Trophoblast cell (in vitro differentiated cells and primary cell): ENCODE results near the gene SPATC1L.
A peak's percentile ranks its signal among the peaks of the same experiment; 100 is the strongest.

Experiments used
- DNase-seq, 2 donors: peaks; one replicate each; pipeline ENCODE4 v3.0.0-alpha.2; 2016
- H2AFZ ChIP-seq: 2 replicates; pipeline ENCODE4 v1.6.1; 2013; ENCODE audit warnings: low read length, moderate library complexity, mild to moderate bottlenecking; ENCODE audit not compliant: insufficient read depth, poor library complexity
- H2AK5ac ChIP-seq: 2 replicates; pipeline ENCODE4 v1.6.1; 2013; ENCODE audit warnings: mild to moderate bottlenecking, low read length
- H2BK120ac ChIP-seq: 2 replicates; pipeline ENCODE4 v1.6.1; 2013; ENCODE audit warnings: low read length, mild to moderate bottlenecking, moderate library complexity; ENCODE audit not compliant: insufficient read depth, poor library complexity
- H2BK12ac ChIP-seq: 2 replicates; pipeline ENCODE4 v1.6.1; 2013; ENCODE audit warnings: mild to moderate bottlenecking, low read length, moderate library complexity
- H2BK5ac ChIP-seq: 2 replicates; pipeline ENCODE4 v1.6.1; 2013; ENCODE audit warnings: low read length, low read depth, moderate library complexity, mild to moderate bottlenecking; ENCODE audit not compliant: poor library complexity
- H3K14ac ChIP-seq: 2 replicates; pipeline ENCODE4 v1.6.1; 2013; ENCODE audit warnings: mild to moderate bottlenecking, low read length
- H3K18ac ChIP-seq: 2 replicates; pipeline ENCODE4 v1.6.1; 2013; ENCODE audit warnings: mild to moderate bottlenecking, low read length
- H3K23ac ChIP-seq: 2 replicates; pipeline ENCODE4 v1.6.1; 2013; ENCODE audit warnings: low read length
- H3K27ac ChIP-seq: 2 replicates; pipeline ENCODE4 v1.5.1; 2013; ENCODE audit warnings: low read depth, mild to moderate bottlenecking, inconsistent platforms, low read length, moderate library complexity
- H3K27me3 ChIP-seq: 2 replicates; pipeline ENCODE4 v1.6.1; 2013; ENCODE audit warnings: inconsistent platforms, mild to moderate bottlenecking, low read length, moderate library complexity; ENCODE audit not compliant: insufficient read depth
- H3K36me3 ChIP-seq, 2 experiments: 1 replicate in 1 of 2; 2 replicates in 1 of 2; pipeline ENCODE4 v1.6.1; 2013; ENCODE audit warnings: low read length in 2 of 2, mild to moderate bottlenecking in 2 of 2, moderate library complexity in 1 of 2; ENCODE audit not compliant: insufficient read depth in 2 of 2, control insufficient read depth in 1 of 2
- H3K4ac ChIP-seq: 2 replicates; pipeline ENCODE4 v1.6.1; 2013; ENCODE audit warnings: low read depth, mild to moderate bottlenecking, low read length, moderate library complexity
- H3K4me1 ChIP-seq, 2 experiments: 1 replicate in 1 of 2; 2 replicates in 1 of 2; pipeline ENCODE4 v1.6.1; 2013; ENCODE audit warnings: low read length in 2 of 2, mild to moderate bottlenecking in 2 of 2, moderate library complexity in 1 of 2; ENCODE audit not compliant: insufficient read depth in 2 of 2, control insufficient read depth in 1 of 2
- H3K4me2 ChIP-seq: 2 replicates; pipeline ENCODE4 v1.6.1; 2013; ENCODE audit warnings: inconsistent platforms, mild to moderate bottlenecking, low read length, moderate library complexity
- H3K4me3 ChIP-seq: 2 replicates; pipeline ENCODE4 v1.5.1; 2013; ENCODE audit warnings: mild to moderate bottlenecking, low read depth, low read length, inconsistent platforms
- H3K79me1 ChIP-seq: one replicate; pipeline ENCODE4 v1.6.1; 2013; ENCODE audit warnings: low read length
- H3K79me2 ChIP-seq: 2 replicates; pipeline ENCODE4 v1.6.1; 2013; ENCODE audit warnings: low read length, mild to moderate bottlenecking; ENCODE audit not compliant: control insufficient read depth, insufficient read depth, poor library complexity
- H3K9ac ChIP-seq: 2 replicates; pipeline ENCODE4 v1.6.1; 2013; ENCODE audit warnings: mild to moderate bottlenecking, low read length
- H3K9me3 ChIP-seq: 2 replicates; pipeline ENCODE4 v1.6.1; 2013; ENCODE audit warnings: low read depth, mild to moderate bottlenecking, control low read depth, inconsistent platforms, low read length; ENCODE audit not compliant: insufficient read depth
- H4K12ac ChIP-seq: 2 replicates; pipeline ENCODE4 v1.6.1; 2013; ENCODE audit warnings: low read depth, mild to moderate bottlenecking, low read length, moderate library complexity
- H4K8ac ChIP-seq: 2 replicates; pipeline ENCODE4 v1.6.1; 2013; ENCODE audit warnings: low read depth, mild to moderate bottlenecking, low read length, moderate library complexity
- H4K91ac ChIP-seq: one replicate; pipeline ENCODE4 v1.6.1; 2013; ENCODE audit warnings: low read depth, mild to moderate bottlenecking, low read length, moderate library complexity
- WGBS: extraction: QIAGEN DNeasy Blood & Tissue Kit; methylation state at CpG from one replicate; pipeline ENCODE4 v1.1.7; 2013; ENCODE audit warnings: missing lambda C conversion rate; ENCODE audit not compliant: insufficient read length, insufficient coverage; ENCODE audit errors: extremely low coverage; 5-methylcytosine and 5-hydroxymethylcytosine counted together

The SPATC1L gene

GRCh38 chr21:46223217-46223616 lies 39.0 kb upstream of the SPATC1L start:
- H2BK120ac ChIP-seq, result no peak overlapping the region
- no peak overlapping the region for H3K27ac ChIP-seq
- no peak overlapping the region for H3K4me3 ChIP-seq
- no peak overlapping the region for H2AFZ ChIP-seq
- no peak overlapping the region for H2AK5ac ChIP-seq
- no CpG with 5 or more reads among the region's 7 CpGs for WGBS
- H3K4ac ChIP-seq, result peak overlapping the region; percentile 74
- H3K14ac ChIP-seq, result no peak overlapping the region
- H3K18ac ChIP-seq, result peak overlapping the region; percentile 25
- no peak overlapping the region for H2BK12ac ChIP-seq
- no peak for DNase-seq
- peaks cover 4% of the 10 kb centered on the region for H3K79me1 ChIP-seq
- H4K12ac ChIP-seq, result no peak overlapping the region
- H2BK5ac ChIP-seq, result no peak overlapping the region
- H4K8ac ChIP-seq, result no peak overlapping the region
- H3K4me2 ChIP-seq, result no peak overlapping the region
- H3K36me3 ChIP-seq, result peaks cover 46 to 47% of the 10 kb centered on the region in 2 experiments
- no peak overlapping the region for H3K9ac ChIP-seq
- no peaks in the 10 kb centered on the region for H3K27me3 ChIP-seq
- peaks cover 13 to 21% of the 10 kb centered on the region in 2 experiments for H3K4me1 ChIP-seq
- H4K91ac ChIP-seq, result no peak overlapping the region
- peaks cover 12% of the 10 kb centered on the region for H3K79me2 ChIP-seq
- peaks cover 6% of the 10 kb centered on the region for H3K9me3 ChIP-seq
- H3K23ac ChIP-seq, result no peak overlapping the region

GRCh38 chr21:46222436-46223116 lies 38.3 kb upstream of the SPATC1L start:
- no peak overlapping the region for H3K4me3 ChIP-seq
- H3K4me2 ChIP-seq, result no peak overlapping the region
- no peak overlapping the region for H2AK5ac ChIP-seq
- WGBS, result no CpG with 5 or more reads among the region's 11 CpGs
- no peak overlapping the region for H3K18ac ChIP-seq
- no peak overlapping the region for H4K12ac ChIP-seq
- no peaks in the 10 kb centered on the region for H3K79me1 ChIP-seq
- DNase-seq, result no peak
- no peak overlapping the region for H3K27ac ChIP-seq
- H3K14ac ChIP-seq, result no peak overlapping the region
- H3K4me1 ChIP-seq, result peaks cover 13 to 21% of the 10 kb centered on the region in 2 experiments
- peaks cover 50 to 52% of the 10 kb centered on the region in 2 experiments for H3K36me3 ChIP-seq
- H3K4ac ChIP-seq, result peak overlapping the region; percentile 76
- H3K27me3 ChIP-seq, result no peaks in the 10 kb centered on the region
- H2BK12ac ChIP-seq, result no peak overlapping the region
- H4K8ac ChIP-seq, result no peak overlapping the region
- H3K79me2 ChIP-seq, result peaks cover 10% of the 10 kb centered on the region
- no peak overlapping the region for H2BK5ac ChIP-seq
- H4K91ac ChIP-seq, result no peak overlapping the region
- no peak overlapping the region for H3K23ac ChIP-seq
- H3K9me3 ChIP-seq, result peaks cover 5% of the 10 kb centered on the region
- H2BK120ac ChIP-seq, result no peak overlapping the region
- H2AFZ ChIP-seq, result no peak overlapping the region
- no peak overlapping the region for H3K9ac ChIP-seq

DNA sequence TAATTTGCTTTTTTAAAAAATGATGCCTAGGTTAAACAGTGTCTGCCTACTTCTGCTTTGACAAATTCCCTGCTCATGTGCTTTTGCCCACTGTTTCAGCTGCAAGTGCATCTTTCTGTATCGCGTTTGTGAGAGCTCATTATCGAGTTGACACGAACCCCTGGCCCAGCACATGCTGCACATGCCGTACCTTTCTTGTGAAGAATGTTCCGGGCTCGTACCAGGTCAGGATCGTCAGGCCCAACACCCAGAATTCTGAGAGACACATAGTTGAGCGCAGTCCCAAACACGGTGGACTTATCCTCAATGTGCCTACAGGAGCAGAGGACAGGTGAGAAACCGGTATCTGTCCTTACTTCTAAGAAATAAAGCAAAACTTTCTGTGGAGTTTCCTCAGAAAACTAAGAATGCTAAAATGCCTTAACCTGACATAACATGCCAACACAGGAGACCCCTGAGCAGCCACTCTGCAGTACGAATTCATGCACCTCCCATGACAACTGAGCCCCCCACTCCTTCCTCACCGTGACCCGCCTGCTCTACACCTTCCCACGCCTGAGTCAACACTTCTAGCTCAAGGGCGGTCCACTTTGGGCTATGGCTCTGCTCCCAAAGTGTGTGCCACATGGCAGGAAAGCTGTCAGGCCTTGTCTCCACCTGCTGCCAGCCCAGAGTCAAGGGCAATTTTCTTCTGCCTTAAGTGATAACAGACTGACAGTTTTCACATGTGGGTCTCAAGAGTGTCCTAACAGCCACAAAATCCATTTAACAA lies 37.6 kb upstream of the SPATC1L start:
- H4K91ac ChIP-seq, result no peak overlapping the region
- no peak overlapping the region for H4K12ac ChIP-seq
- DNase-seq, result no peak

DNA sequence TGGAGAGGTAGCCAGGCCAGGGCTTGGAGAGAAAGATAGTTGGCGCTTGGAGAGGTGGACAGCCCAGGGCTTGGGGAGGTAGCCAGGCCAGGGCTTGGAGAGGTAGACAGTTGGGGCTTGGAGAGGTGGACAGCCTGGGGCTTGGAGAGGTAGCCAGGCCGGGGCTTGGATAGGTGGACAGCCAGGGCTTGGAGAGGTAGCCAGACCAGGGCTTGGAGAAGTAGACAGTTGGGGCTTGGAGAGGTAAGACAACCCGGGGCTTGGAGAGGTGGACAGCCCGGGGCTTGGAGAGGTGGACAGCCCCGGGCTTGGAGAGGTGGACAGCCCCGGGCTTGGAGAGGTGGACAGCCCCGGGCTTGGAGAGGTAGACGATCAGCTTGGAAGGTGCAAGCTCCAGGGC lies 36.6 kb upstream of the SPATC1L start:
- H2AK5ac ChIP-seq, result no peak overlapping the region
- no peaks in the 10 kb centered on the region for H3K79me1 ChIP-seq
- no peak overlapping the region for H3K27ac ChIP-seq
- no peak for DNase-seq
- H3K9me3 ChIP-seq, result peaks cover 2% of the 10 kb centered on the region
- H3K9ac ChIP-seq, result no peak overlapping the region
- no peak overlapping the region for H2BK12ac ChIP-seq
- no peak overlapping the region for H3K4me2 ChIP-seq
- no peak overlapping the region for H2AFZ ChIP-seq
- H2BK120ac ChIP-seq, result no peak overlapping the region
- H2BK5ac ChIP-seq, result no peak overlapping the region
- H4K91ac ChIP-seq, result no peak overlapping the region
- H4K8ac ChIP-seq, result no peak overlapping the region
- H3K14ac ChIP-seq, result no peak overlapping the region
- no peaks in the 10 kb centered on the region for H3K27me3 ChIP-seq
- H3K18ac ChIP-seq, result no peak overlapping the region
- peaks cover 4 to 9% of the 10 kb centered on the region in 2 experiments for H3K4me1 ChIP-seq
- H3K79me2 ChIP-seq, result peaks cover 4% of the 10 kb centered on the region
- peaks cover 55 to 57% of the 10 kb centered on the region in 2 experiments for H3K36me3 ChIP-seq
- WGBS, result no CpG with 5 or more reads among the region's 8 CpGs
- no peak overlapping the region for H3K4ac ChIP-seq
- no peak overlapping the region for H3K23ac ChIP-seq
- no peak overlapping the region for H3K4me3 ChIP-seq
- no peak overlapping the region for H4K12ac ChIP-seq

More for the DNA sequence above, 37.6 kb upstream of the SPATC1L start:
- no peak overlapping the region for H3K9ac ChIP-seq
- H3K4me2 ChIP-seq, result no peak overlapping the region
- no peaks in the 10 kb centered on the region for H3K27me3 ChIP-seq
- H2BK12ac ChIP-seq, result no peak overlapping the region
- peaks cover 7 to 14% of the 10 kb centered on the region in 2 experiments for H3K4me1 ChIP-seq
- H3K79me2 ChIP-seq, result peaks cover 7% of the 10 kb centered on the region
- H3K36me3 ChIP-seq, result peaks cover 51 to 56% of the 10 kb centered on the region in 2 experiments
- H2AFZ ChIP-seq, result no peak overlapping the region
- no peak overlapping the region for H3K14ac ChIP-seq
- no peaks in the 10 kb centered on the region for H3K79me1 ChIP-seq
- no peak overlapping the region for H2AK5ac ChIP-seq
- H2BK120ac ChIP-seq, result no peak overlapping the region
- no peak overlapping the region for H3K4me3 ChIP-seq
- H2BK5ac ChIP-seq, result no peak overlapping the region
- no peak overlapping the region for H3K4ac ChIP-seq
- H3K18ac ChIP-seq, result no peak overlapping the region
- WGBS, result no CpG with 5 or more reads among the region's 16 CpGs
- H4K8ac ChIP-seq, result no peak overlapping the region
- no peak overlapping the region for H3K27ac ChIP-seq
- H3K23ac ChIP-seq, result no peak overlapping the region
- H3K9me3 ChIP-seq, result peaks cover 5% of the 10 kb centered on the region
